Transverse colon (tissue), 4 donors: ENCODE measurements around the gene CCL22. TPM values are rescaled to one million over a fixed set of nuclear protein-coding genes. Genes with fewer than 3 reads are reported as not detected.

Experiments used
- DNase-seq: peaks from one replicate; pipeline ENCODE4 v3.0.0-alpha.2; 2019
- H3K27ac ChIP-seq, 4 donors: fragments of 200-600 bp; sonication (generic); 2 replicates each; pipeline ENCODE4 v1.5.1; 2016 to 2018; ENCODE audit warnings: inconsistent platforms in 4 of 4
- H3K27me3 ChIP-seq: fragments of 200-600 bp; sonication (generic); 2 replicates; pipeline ENCODE4 v1.5.1; 2017; ENCODE audit warnings: inconsistent platforms
- H3K36me3 ChIP-seq, 4 donors: fragments of 200-600 bp; sonication (generic); 2 replicates each; pipeline ENCODE4 v1.5.1; 2017 to 2019; ENCODE audit warnings: inconsistent platforms in 4 of 4
- H3K4me1 ChIP-seq, 4 donors: fragments of 200-600 bp; sonication (generic); 2 replicates each; pipeline ENCODE4 v1.5.1; 2017 to 2020; ENCODE audit warnings: inconsistent platforms in 4 of 4
- H3K4me3 ChIP-seq, 4 donors: fragments of 200-600 bp; sonication (generic); 1 replicate in 1 of 4; 2 replicates in 3 of 4; pipeline versions ENCODE4 v1.5.1 to v1.6.1; 2017 to 2019; ENCODE audit warnings: inconsistent platforms in 4 of 4
- H3K9me3 ChIP-seq, 2 donors: fragments of 200-600 bp; sonication (generic); 2 replicates each; pipeline ENCODE4 v1.5.1; 2017 to 2019; ENCODE audit warnings: inconsistent platforms in 2 of 2
- EP300 ChIP-seq: sonication (generic); formaldehyde crosslinking; IDR thresholded peaks from one replicate; pipeline ENCODE4 v1.6.1; 2017; ENCODE audit warnings: antibody characterized with exemption, low read depth
- POLR2A ChIP-seq: fragments of 450-650 bp; IDR thresholded peaks from one replicate; pipeline ENCODE4 v1.6.1; 2016; ENCODE audit warnings: antibody characterized with exemption, mild to moderate bottlenecking, moderate library complexity
- POLR2AphosphoS5 ChIP-seq, 3 donors: sonication (generic); formaldehyde crosslinking; IDR thresholded peaks; one replicate each; pipeline ENCODE4 v1.6.1; 2016; ENCODE audit warnings: antibody characterized with exemption in 3 of 3
- WGBS, 2 donors: methylation state at CpG; one replicate each; pipeline ENCODE4 v1.1.5; 2018; ENCODE audit warnings: low coverage in 1 of 2; 5-methylcytosine and 5-hydroxymethylcytosine counted together
- in situ Hi-C, 4 donors: fragments of 200-750 bp; cut with MboI; loops; one replicate each; pipeline versions ENCODE4 v1.15.0 to v1.15.1; 2017; ENCODE audit warnings: low sequenced_read_pairs in 3 of 4, low pct_ligation_motif_present in 1 of 4, low pct_unique_long_range_greater_than_20kb in 1 of 4
- intact Hi-C: fragments of 100-400 bp; cut with DNase I; formaldehyde crosslinking; loops from one replicate; pipeline ENCODE4 v1.15.1; 2023; ENCODE audit warnings: low total_unique reads
- total RNA-seq, 4 donors: library from RNA; depleted of rRNA; stranded (reverse); fragments of >200 nt; gene quantifications; one replicate each; pipeline ENCODE4 v1.1.0, GENCODE V29; 2016
- TF ChIP-seq, protein P1 (sequence below), 5 experiments: fragments of 200-600 bp in 3 of 5; fragments of 450-650 bp in 2 of 5; sonication (generic) in 3 of 5; IDR thresholded peaks; 1 replicate in 2 of 5; 2 replicates in 3 of 5; pipeline ENCODE4 v1.5.1; 2016 to 2017; ENCODE audit warnings: antibody characterized with exemption in 5 of 5, inconsistent platforms in 3 of 5, mild to moderate bottlenecking in 2 of 5, moderate library complexity in 1 of 5

The CCL22 gene
- total RNA-seq, 4 donors from 2014 or later, result 0.64 TPM; not detected in 3

GRCh38 chr16:57367116-57367752, 8.7 kb downstream of the CCL22 start:
- Histone ChIP-seq H3K27me3 (no peaks in the 10 kb centered on the region), H3K36me3 (no peaks in the 10 kb centered on the region), H3K4me1 (peaks cover 4 to 7% (median 6%) of the 10 kb centered on the region in 4 donors), H3K9me3 (no peaks in the 10 kb centered on the region), H3K4me3 (no peak overlapping the region), H3K27ac (no peak overlapping the region)
- no peak for DNase-seq
- WGBS, 2 donors, result 65 to 68% methylated on average over 3 to 7 of the region's 7 CpGs
- in situ Hi-C loops (no loop called here), intact Hi-C loops (no loop called here)
- no peak for TF ChIP-seq POLR2AphosphoS5 (IDR thresholded peaks at IDR 0.05)
- TF ChIP-seq POLR2A, result no peak
- TF ChIP-seq, protein P1, sequence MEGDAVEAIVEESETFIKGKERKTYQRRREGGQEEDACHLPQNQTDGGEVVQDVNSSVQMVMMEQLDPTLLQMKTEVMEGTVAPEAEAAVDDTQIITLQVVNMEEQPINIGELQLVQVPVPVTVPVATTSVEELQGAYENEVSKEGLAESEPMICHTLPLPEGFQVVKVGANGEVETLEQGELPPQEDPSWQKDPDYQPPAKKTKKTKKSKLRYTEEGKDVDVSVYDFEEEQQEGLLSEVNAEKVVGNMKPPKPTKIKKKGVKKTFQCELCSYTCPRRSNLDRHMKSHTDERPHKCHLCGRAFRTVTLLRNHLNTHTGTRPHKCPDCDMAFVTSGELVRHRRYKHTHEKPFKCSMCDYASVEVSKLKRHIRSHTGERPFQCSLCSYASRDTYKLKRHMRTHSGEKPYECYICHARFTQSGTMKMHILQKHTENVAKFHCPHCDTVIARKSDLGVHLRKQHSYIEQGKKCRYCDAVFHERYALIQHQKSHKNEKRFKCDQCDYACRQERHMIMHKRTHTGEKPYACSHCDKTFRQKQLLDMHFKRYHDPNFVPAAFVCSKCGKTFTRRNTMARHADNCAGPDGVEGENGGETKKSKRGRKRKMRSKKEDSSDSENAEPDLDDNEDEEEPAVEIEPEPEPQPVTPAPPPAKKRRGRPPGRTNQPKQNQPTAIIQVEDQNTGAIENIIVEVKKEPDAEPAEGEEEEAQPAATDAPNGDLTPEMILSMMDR (IDR thresholded peaks at IDR 0.05), result no peak
- TF ChIP-seq EP300, result no peak

DNA sequence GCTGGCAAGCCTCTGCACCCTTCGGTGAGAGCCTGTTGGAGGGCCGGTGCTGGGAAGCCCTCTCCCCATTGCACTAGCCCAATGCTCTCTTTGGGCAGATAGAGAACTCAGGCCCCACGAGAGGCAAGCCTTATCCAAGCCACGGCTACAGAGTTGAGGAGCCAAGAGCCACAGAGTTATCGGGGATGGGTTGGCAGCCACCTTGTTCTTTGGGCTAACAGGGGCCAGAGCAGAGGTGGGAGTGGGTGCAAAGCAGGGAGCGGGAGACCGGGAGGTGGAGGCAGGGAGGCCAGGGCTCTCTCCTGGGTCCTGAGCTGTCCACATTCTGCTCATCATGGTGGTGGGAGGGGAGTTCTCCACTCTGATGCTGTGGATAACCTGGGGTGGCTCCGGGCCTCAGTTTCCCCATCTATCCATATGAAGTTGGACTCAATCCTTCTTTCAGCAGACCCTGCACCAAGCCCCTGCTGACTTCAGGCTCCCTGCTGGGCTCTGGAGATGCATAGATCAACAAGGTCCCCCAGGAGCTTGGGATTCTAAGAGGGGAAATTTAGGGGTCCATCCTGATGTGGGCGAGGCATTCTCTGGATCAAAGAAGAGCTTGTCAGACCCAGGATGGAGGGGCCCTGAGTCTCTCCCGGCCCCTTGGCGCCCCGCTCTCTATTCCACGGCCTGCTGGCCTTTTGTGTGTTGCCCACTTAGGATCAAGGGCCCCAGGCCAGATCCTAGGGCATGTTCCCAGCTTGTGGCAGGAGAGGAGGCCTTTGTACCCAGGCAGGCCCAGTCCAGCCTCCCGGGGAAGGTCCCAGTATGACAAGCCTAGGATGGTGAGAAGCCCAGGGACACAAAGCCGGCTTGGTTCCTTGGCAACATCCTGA, 13.2 kb downstream of the CCL22 start:
- no peaks in the 10 kb centered on the region for H3K27me3 ChIP-seq
- H3K4me1 ChIP-seq, result peaks cover 4 to 17% (median 14%) of the 10 kb centered on the region in 4 donors
- peak overlapping the region in 2 of 4 donors; percentile 32 to 44 for H3K4me3 ChIP-seq
- H3K27ac ChIP-seq, result peak overlapping the region; percentile 68 to 81 (median 74)
- WGBS, 2 donors, result 76% methylated on average over 15 of the region's 15 CpGs; no CpG with 5 or more reads in 1 of the 2 donors
- intact Hi-C loops, result no loop called here
- no peaks in the 10 kb centered on the region for H3K9me3 ChIP-seq
- in situ Hi-C loops, result no loop called here
- no peak for DNase-seq
- no peaks in the 10 kb centered on the region for H3K36me3 ChIP-seq
- TF ChIP-seq EP300 (no peak), POLR2A (no peak), POLR2AphosphoS5 (IDR thresholded peaks at IDR 0.05) (no peak)
- TF ChIP-seq, protein P1 (IDR thresholded peaks at IDR 0.05), result no peak

DNA sequence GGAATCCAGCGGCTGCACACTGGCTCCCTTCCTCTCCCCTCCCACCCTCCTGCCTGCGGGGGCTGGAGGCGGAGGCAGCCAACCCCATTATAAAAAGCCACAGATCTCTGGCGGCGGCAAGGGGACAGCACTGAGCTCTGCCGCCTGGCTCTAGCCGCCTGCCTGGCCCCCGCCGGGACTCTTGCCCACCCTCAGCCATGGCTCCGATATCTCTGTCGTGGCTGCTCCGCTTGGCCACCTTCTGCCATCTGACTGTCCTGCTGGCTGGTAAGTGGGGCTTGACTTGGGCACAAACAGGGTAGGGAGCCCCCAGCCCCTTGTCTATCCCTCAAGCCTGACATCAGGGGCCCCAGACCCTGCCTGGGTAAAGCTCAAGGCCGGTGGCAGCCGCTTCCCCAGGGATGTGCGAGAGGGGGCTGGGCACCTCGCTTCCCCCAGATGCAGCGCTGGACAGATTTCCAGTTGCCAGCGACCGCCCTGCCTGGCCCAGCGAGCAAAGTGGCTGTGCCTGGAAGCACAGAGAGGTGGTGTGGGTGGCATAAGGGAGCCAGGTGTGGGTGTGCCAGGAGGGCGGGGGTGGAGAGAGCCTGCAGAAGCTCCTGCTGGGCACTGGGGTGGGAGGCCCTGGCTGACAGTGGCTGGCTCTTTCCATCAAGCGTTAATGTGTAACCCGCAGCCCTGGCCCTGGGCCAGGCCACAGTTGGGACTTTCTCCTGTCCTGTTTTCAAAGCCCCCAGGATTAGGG, 14.0 kb downstream of the CCL22 start, which contains the start of gene CX3CL1:
Gene CX3CL1 (plus strand): TSS at position 119 of the 745 bp plus-strand sequence. CDS start 79 bp downstream, at position 198.
- in situ Hi-C loops, result no loop called here
- intact Hi-C loops, result no loop called here
- TF ChIP-seq POLR2AphosphoS5 (IDR thresholded peaks at IDR 0.05) (peak; percentile 69 to 71 (median 70)), POLR2A (peak; percentile 57)
- TF ChIP-seq, protein P1 (IDR thresholded peaks at IDR 0.05), result no peak
- WGBS, 2 donors, result 25% methylated on average over 23 of the region's 23 CpGs; no CpG with 5 or more reads in 1 of the 2 donors
- Histone ChIP-seq H3K36me3 (no peaks in the 10 kb centered on the region), H3K9me3 (no peaks in the 10 kb centered on the region), H3K27ac (peak within 1 kb of the TSS; percentile 68 to 81 (median 74)), H3K4me3 (peak within 1 kb of the TSS; percentile 8 to 44 (median 28)), H3K27me3 (no peaks in the 10 kb centered on the region), H3K4me1 (peaks cover 4 to 20% (median 14%) of the 10 kb centered on the region in 4 donors)
- DNase-seq, result peak; percentile 76
